ENCODE results near the gene ISLR.

Gene ISLR

GRCh38 chr15:74202452-74203401 is 29.2 kb downstream of the ISLR start, which contains the start of gene STRA6 (continued):
- TF ChIP-seq TSHZ1 (tag by site-specific recombination; IDR thresholded peaks at IDR 0.05; ENCODE audit: borderline replicate concordance) (no peak), ZNF18 (tag by site-specific recombination; IDR thresholded peaks at IDR 0.05) (no peak), KLF7 (tag by site-specific recombination; IDR thresholded peaks at IDR 0.05; ENCODE audit: borderline replicate concordance) (no peak), ZNF704 (tag by site-specific recombination; IDR thresholded peaks at IDR 0.05) (no peak), ZNF629 (tag by site-specific recombination; IDR thresholded peaks at IDR 0.05) (no peak), ZNF23 (tag by site-specific recombination; IDR thresholded peaks at IDR 0.05; ENCODE audit: borderline replicate concordance) (no peak), ZNF701 (tag by site-specific recombination; IDR thresholded peaks at IDR 0.05) (no peak), ZNF521 (tag by site-specific recombination; IDR thresholded peaks at IDR 0.05) (no peak), ZNF529 (tag by site-specific recombination; IDR thresholded peaks at IDR 0.05; ENCODE audit: insufficient replicate concordance) (no peak), ZFP69B (tag by site-specific recombination; IDR thresholded peaks at IDR 0.05) (no peak), ZNF530 (tag by site-specific recombination; IDR thresholded peaks at IDR 0.05; ENCODE audit: low read depth) (no peak), ZBTB48 (tag by site-specific recombination; IDR thresholded peaks at IDR 0.05) (peak; percentile 60), ZNF133 (tag by site-specific recombination; IDR thresholded peaks at IDR 0.05) (no peak), ZNF654 (tag by site-specific recombination; IDR thresholded peaks at IDR 0.05; ENCODE audit: low read depth) (no peak), INSM2 (tag by site-specific recombination; IDR thresholded peaks at IDR 0.05) (no peak), ZNF394 (tag by site-specific recombination; IDR thresholded peaks at IDR 0.05; ENCODE audit: borderline replicate concordance) (no peak), ZNF791 (tag by site-specific recombination; IDR thresholded peaks at IDR 0.05) (no peak), ZNF214 (tag by site-specific recombination; IDR thresholded peaks at IDR 0.05; ENCODE audit: borderline replicate concordance) (no peak), PRDM2 (tag by site-specific recombination; IDR thresholded peaks at IDR 0.05; ENCODE audit: borderline replicate concordance) (no peak), PRDM4 (tag by site-specific recombination; IDR thresholded peaks at IDR 0.05) (no peak), ZNF433 (tag by site-specific recombination; IDR thresholded peaks at IDR 0.05; ENCODE audit: low read depth) (no peak)

Data from HEK293 (cell line).